ENCODE results near the gene PLTP. TPM values are rescaled to one million over a fixed set of nuclear protein-coding genes. Genes with fewer than 3 reads are reported as not detected.

PLTP gene
- total and polyA plus RNA-seq, 2 of the 13 experiments (the other 11 are each of a cell fraction or from before 2014, with no cell fraction given): 16.9 to 28.6 TPM

GRCh38 chr20:45933266-45934045 is 21.5 kb upstream of the PLTP start (continued):
- TF ChIP-seq HMGXB3 (CRISPR knock-in tag; IDR thresholded peaks at IDR 0.05; ENCODE audit: borderline replicate concordance) (peak; percentile 68; the same call in 1 of the 2 replicates), ZMAT5 (CRISPR knock-in tag; IDR thresholded peaks at IDR 0.05; ENCODE audit: borderline replicate concordance, low read depth) (no peak), ZNF33A (CRISPR knock-in tag; IDR thresholded peaks at IDR 0.05; ENCODE audit: borderline replicate concordance) (no peak), PHB2 (IDR thresholded peaks at IDR 0.05; ENCODE audit: partially characterized antibody) (no peak), TOE1 (CRISPR knock-in tag; IDR thresholded peaks at IDR 0.05) (no peak; the same call in 1 of the 2 replicates), ZNF687 (CRISPR knock-in tag; IDR thresholded peaks at IDR 0.05) (peak; percentile 40), HCFC1 (IDR thresholded peaks at IDR 0.05; ENCODE audit: low read depth, low read length) (no peak), MATR3 (CRISPR knock-in tag; IDR thresholded peaks at IDR 0.05) (no peak), ZBTB38 (CRISPR knock-in tag; IDR thresholded peaks at IDR 0.05) (peak; percentile 30; the same call in 1 of the 2 replicates), YEATS2 (CRISPR knock-in tag; IDR thresholded peaks at IDR 0.05; ENCODE audit: borderline replicate concordance) (peak; percentile 13; the same call in 1 of the 2 replicates), ZBTB44 (CRISPR knock-in tag; IDR thresholded peaks at IDR 0.05) (no peak), CEBPB (IDR thresholded peaks at IDR 0.05; ENCODE audit: borderline replicate concordance, low read depth, low read length) (no peak), FOXK1 (CRISPR knock-in tag; IDR thresholded peaks at IDR 0.05; ENCODE audit: borderline replicate concordance, low read depth) (0 out of 2 replicates have a peak, but pooled peaks have one; percentile 15), MBD4 (IDR thresholded peaks at IDR 0.05; ENCODE audit: borderline replicate concordance, low read length) (no peak), CENPBD1 (CRISPR knock-in tag; IDR thresholded peaks at IDR 0.05; ENCODE audit: borderline replicate concordance, low read depth) (no peak), ATF7-NPFF (CRISPR knock-in tag; IDR thresholded peaks at IDR 0.05; ENCODE audit: low read depth) (peak; percentile 28; the same call in 1 of the 2 replicates), ZNF577 (CRISPR knock-in tag; IDR thresholded peaks at IDR 0.05; ENCODE audit: borderline replicate concordance, low read depth) (no peak)

All from HepG2 (cell line).